A549 (cell line): ENCODE data around the gene OLFML3.
A peak's percentile ranks its signal among the peaks of the same experiment; 100 is the strongest.

Source experiments
- CHD4 ChIP-seq: fragments of 200-600 bp; sonication (generic); IDR thresholded peaks from 2 replicates; pipeline ENCODE4 v1.6.1; 2016; ENCODE audit warnings: antibody characterized with exemption, mild to moderate bottlenecking, borderline replicate concordance
- CTCF ChIP-seq: fragments of >200 bp; sonication (Bioruptor Twin); formaldehyde crosslinking; IDR thresholded peaks from 3 replicates; pipeline ENCODE4 v1.5.1; 2016
- EP300 ChIP-seq, 2 experiments: fragments of >200 bp; sonication (Bioruptor Twin); formaldehyde crosslinking; IDR thresholded peaks; 2 replicates in 1 of 2; 3 replicates in 1 of 2; pipeline ENCODE4 v1.6.1; 2016 to 2017
- HES2 ChIP-seq: fragments of >200 bp; sonication (Bioruptor Twin); formaldehyde crosslinking; IDR thresholded peaks from 2 replicates; pipeline ENCODE4 v1.6.1; 2016
- JUN ChIP-seq, 2 experiments: fragments of >200 bp; sonication (Bioruptor Twin); formaldehyde crosslinking; IDR thresholded peaks; 2 replicates in 1 of 2; 3 replicates in 1 of 2; pipeline ENCODE4 v1.6.1; 2016 to 2017
- MAZ ChIP-seq: fragments of 150-350 bp; IDR thresholded peaks from 2 replicates; pipeline ENCODE4 v1.6.1; 2014; ENCODE audit warnings: antibody characterized with exemption, low read depth, low read length, borderline replicate concordance
- NFE2L2 ChIP-seq: fragments of 150-350 bp; conservative IDR thresholded peaks from 2 replicates; pipeline ENCODE4 v1.6.1; 2014; ENCODE audit warnings: low read length
- NR3C1 ChIP-seq: fragments of >200 bp; sonication (Bioruptor Twin); formaldehyde crosslinking; IDR thresholded peaks from 3 replicates; pipeline ENCODE4 v1.6.1; 2017
- POLR2A ChIP-seq: IDR thresholded peaks from 2 replicates; pipeline ENCODE4 v1.6.1; 2012; ENCODE audit warnings: mild to moderate bottlenecking, low read length
- RARB ChIP-seq: fragments of 250-450 bp; sonication (Bioruptor Pico); IDR thresholded peaks from 2 replicates; pipeline ENCODE4 v1.8.0; 2021; ENCODE audit warnings: mild to moderate bottlenecking, moderate library complexity
- RCOR1 ChIP-seq: fragments of 150-350 bp; IDR thresholded peaks from 2 replicates; pipeline ENCODE4 v1.6.1; 2014; ENCODE audit warnings: antibody characterized with exemption, low read length, low read depth
- REST ChIP-seq: fragments of 200-600 bp; sonication (generic); IDR thresholded peaks from 2 replicates; pipeline ENCODE4 v1.6.1; 2016; ENCODE audit warnings: antibody characterized with exemption, mild to moderate bottlenecking, moderate library complexity
- RFX5 ChIP-seq: fragments of 450-650 bp; IDR thresholded peaks from 2 replicates; pipeline ENCODE4 v1.7.1; 2014; ENCODE audit warnings: antibody characterized with exemption, mild to moderate bottlenecking, moderate library complexity
- SMC3 ChIP-seq: fragments of >200 bp; sonication (Bioruptor Twin); formaldehyde crosslinking; IDR thresholded peaks from 3 replicates; pipeline ENCODE4 v1.6.1; 2018; ENCODE audit warnings: inconsistent platforms

GRCh38 chr1:114015075-114015474 lies 35.8 kb downstream of the OLFML3 start:
- peak in 1 of 2 experiments; percentile 43; a peak in 1 of 5 replicates for TF ChIP-seq JUN (IDR thresholded peaks at IDR 0.05)
- TF ChIP-seq RCOR1 = no peak
- no peak for TF ChIP-seq RFX5
- no peak for TF ChIP-seq NR3C1
- TF ChIP-seq SMC3 = no peak
- no peak for TF ChIP-seq CTCF
- TF ChIP-seq RARB (CRISPR knock-in tag) = no peak
- TF ChIP-seq CHD4 = no peak
- TF ChIP-seq POLR2A = no peak
- TF ChIP-seq MAZ = no peak
- TF ChIP-seq EP300 (IDR thresholded peaks at IDR 0.05) = 0 out of 5 replicates have a peak, but pooled peaks of 1 of the 2 experiments have one; percentile 24
- TF ChIP-seq REST = no peak
- TF ChIP-seq NFE2L2 = no peak
- no peak for TF ChIP-seq HES2
